WTC11 (cell line): ENCODE results near the gene ZDHHC22. TPM values are rescaled to one million over a fixed set of nuclear protein-coding genes. Genes with fewer than 3 reads are reported as not detected.

Source experiments
- ATAC-seq: fragments of 200-7000 bp; cut with Tn5 transposase; 2 replicates; pipeline ENCODE4 v1.10.0; 2021; ENCODE audit warnings: mild to moderate bottlenecking, moderate library complexity
- CTCF ChIA-PET: fragments of 300-600 bp; sonication (Branson Sonifier 250); formaldehyde crosslinking; loops from one replicate; lab custom pipeline; 2021; ENCODE audit warnings: antibody characterized with exemption; lab: Charles Lee
- POLR2A ChIA-PET: fragments of 350-600 bp; sonication (Branson Sonifier 250); formaldehyde crosslinking; loops from one replicate; lab custom pipeline; 2021; ENCODE audit warnings: antibody characterized with exemption; lab: Charles Lee
- DNase-seq: peaks from one replicate; pipeline ENCODE4 v3.0.0; 2021; ENCODE audit warnings: low spot score
- H3K27ac Mint-ChIP-seq: 2 replicates; pipeline ENCODE4 v1.8.0; 2021; ENCODE audit warnings: mixed read lengths
- H3K27me3 Mint-ChIP-seq: 2 replicates; pipeline ENCODE4 v1.8.0; 2021; ENCODE audit warnings: low read depth, mild to moderate bottlenecking, moderate library complexity, mixed read lengths
- H3K36me3 Mint-ChIP-seq: 2 replicates; pipeline ENCODE4 v1.8.0; 2021; ENCODE audit warnings: mixed read lengths
- H3K4me1 Mint-ChIP-seq: 2 replicates; pipeline ENCODE4 v1.8.0; 2022; ENCODE audit warnings: mixed read lengths
- H3K4me3 Mint-ChIP-seq: 2 replicates; pipeline ENCODE4 v1.8.0; 2021; ENCODE audit warnings: mild to moderate bottlenecking, moderate library complexity, mixed read lengths
- H3K9me3 Mint-ChIP-seq: 2 replicates; pipeline ENCODE4 v1.8.0; 2021; ENCODE audit warnings: mixed read lengths
- CBFB ChIP-seq: sonication (generic); formaldehyde crosslinking; IDR thresholded peaks from 2 replicates; pipeline ENCODE4 v1.8.1; 2022; ENCODE audit warnings: mild to moderate bottlenecking, low read depth, missing genetic modification reagents
- CREM ChIP-seq: sonication (generic); formaldehyde crosslinking; IDR thresholded peaks from 2 replicates; pipeline ENCODE4 v1.8.1; 2022; ENCODE audit warnings: mild to moderate bottlenecking, missing genetic modification reagents, moderate library complexity
- ESRRA ChIP-seq: sonication (generic); formaldehyde crosslinking; IDR thresholded peaks from 2 replicates; pipeline ENCODE4 v1.8.1; 2022; ENCODE audit warnings: mild to moderate bottlenecking, missing genetic modification reagents, borderline replicate concordance
- FOXP1 ChIP-seq: sonication (generic); formaldehyde crosslinking; IDR thresholded peaks from 2 replicates; pipeline ENCODE4 v1.8.0; 2022; ENCODE audit warnings: missing genetic modification reagents, mild to moderate bottlenecking, moderate library complexity, borderline replicate concordance
- GABPB1 ChIP-seq: sonication (generic); formaldehyde crosslinking; IDR thresholded peaks from 2 replicates; pipeline ENCODE4 v1.8.1; 2023; ENCODE audit warnings: mild to moderate bottlenecking, missing genetic modification reagents
- HMGA2 ChIP-seq: fragments of 250-450 bp; sonication (Bioruptor Pico); IDR thresholded peaks from 2 replicates; pipeline ENCODE4 v1.4.0; 2021; ENCODE audit warnings: mild to moderate bottlenecking, moderate library complexity
- JUN ChIP-seq: sonication (generic); formaldehyde crosslinking; IDR thresholded peaks from 2 replicates; pipeline ENCODE4 v1.8.0; 2023; ENCODE audit warnings: mild to moderate bottlenecking, missing genetic modification reagents
- MLX ChIP-seq: sonication (generic); formaldehyde crosslinking; IDR thresholded peaks from 2 replicates; pipeline ENCODE4 v1.8.1; 2023; ENCODE audit warnings: mild to moderate bottlenecking, missing genetic modification reagents, moderate library complexity
- MXD4 ChIP-seq: fragments of 250-450 bp; sonication (Bioruptor Pico); IDR thresholded peaks from 2 replicates; pipeline ENCODE4 v1.8.0; 2021; ENCODE audit warnings: mild to moderate bottlenecking, moderate library complexity, borderline replicate concordance
- NFATC4 ChIP-seq: fragments of 250-450 bp; sonication (Bioruptor Pico); IDR thresholded peaks from 2 replicates; pipeline ENCODE4 v1.9.0; 2021; ENCODE audit warnings: mild to moderate bottlenecking
- SP1 ChIP-seq: sonication (generic); formaldehyde crosslinking; conservative IDR thresholded peaks from 2 replicates; pipeline ENCODE4 v1.8.1; 2022; ENCODE audit warnings: missing genetic modification reagents
- TEAD1 ChIP-seq: sonication (generic); formaldehyde crosslinking; IDR thresholded peaks from 2 replicates; pipeline ENCODE4 v1.8.0; 2022; ENCODE audit warnings: mild to moderate bottlenecking, missing genetic modification reagents
- TEAD4 ChIP-seq: sonication (generic); formaldehyde crosslinking; IDR thresholded peaks from 2 replicates; pipeline ENCODE4 v1.8.0; 2022; ENCODE audit warnings: mild to moderate bottlenecking, missing genetic modification reagents
- ZNF121 ChIP-seq: sonication (generic); formaldehyde crosslinking; IDR thresholded peaks from 2 replicates; pipeline ENCODE4 v1.8.0; 2023; ENCODE audit warnings: missing genetic modification reagents
- ZNF232 ChIP-seq: sonication (generic); formaldehyde crosslinking; IDR thresholded peaks from 2 replicates; pipeline ENCODE4 v1.8.0; 2022; ENCODE audit warnings: mild to moderate bottlenecking, missing genetic modification reagents
- ZNF317 ChIP-seq: sonication (generic); formaldehyde crosslinking; IDR thresholded peaks from 2 replicates; pipeline ENCODE4 v1.8.1; 2023; ENCODE audit warnings: low read depth, mild to moderate bottlenecking, moderate library complexity, missing genetic modification reagents, borderline replicate concordance
- ZNF423 ChIP-seq: fragments of 250-450 bp; sonication (Bioruptor Pico); IDR thresholded peaks from 2 replicates; pipeline ENCODE4 v2.1.2; 2022; ENCODE audit warnings: mild to moderate bottlenecking, moderate library complexity
- ZNF425 ChIP-seq: fragments of 250-450 bp; sonication (Bioruptor Pico); conservative IDR thresholded peaks from 2 replicates; pipeline ENCODE4 v1.9.0; 2021; ENCODE audit warnings: mild to moderate bottlenecking
- ZNF532 ChIP-seq: fragments of 250-450 bp; sonication (Bioruptor Pico); IDR thresholded peaks from 2 replicates; pipeline ENCODE4 v1.9.0; 2021; ENCODE audit warnings: mild to moderate bottlenecking, borderline replicate concordance
- total RNA-seq: library from RNA; stranded (reverse); gene quantifications from 3 replicates; pipeline ENCODE4 v1.2.3, GENCODE V29; 2021
- TF ChIP-seq, protein P1 (sequence below): sonication (generic); formaldehyde crosslinking; IDR thresholded peaks from 2 replicates; pipeline ENCODE4 v1.8.0; 2023; ENCODE audit warnings: missing genetic modification reagents, mild to moderate bottlenecking, borderline replicate concordance
- TF ChIP-seq, protein P2 (sequence below): fragments of 250-450 bp; sonication (Bioruptor Pico); IDR thresholded peaks from 2 replicates; pipeline ENCODE4 v1.8.0; 2021; ENCODE audit warnings: mild to moderate bottlenecking

ZDHHC22 gene
- total RNA-seq, 1 experiment from 2014 or later = 47.7 TPM

DNA sequence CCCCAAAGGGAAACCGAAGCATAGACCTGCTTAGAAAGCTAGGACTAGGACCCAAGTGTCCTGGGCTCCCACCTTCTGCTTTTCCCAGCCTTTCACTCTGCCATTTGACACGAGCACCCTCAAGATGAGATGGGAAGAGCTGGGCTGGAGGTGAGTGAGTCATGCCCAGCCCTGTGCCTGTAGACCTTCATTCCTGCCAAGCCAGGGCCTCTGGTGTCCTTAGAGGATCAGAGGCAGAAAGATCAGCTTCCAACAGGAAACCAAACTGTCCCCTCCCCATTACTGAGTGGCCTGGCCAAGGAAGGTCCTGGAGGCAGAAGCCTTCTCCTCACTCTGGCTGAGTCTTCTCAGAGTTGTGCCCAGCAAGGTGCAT lies 43.5 kb upstream of the ZDHHC22 start (continued):
- no peak for TF ChIP-seq ZNF425
- no peak for TF ChIP-seq HMGA2 (CRISPR knock-in tag)
- TF ChIP-seq MXD4 = no peak
- TF ChIP-seq GABPB1 = no peak
- no peak for TF ChIP-seq TEAD1 (CRISPR knock-in tag)

- Mint-ChIP-seq H3K27me3 (peaks cover 9% of the 10 kb centered on the region), H3K36me3 (no peaks in the 10 kb centered on the region), H3K4me3 (no peak overlapping the region), H3K27ac (no peak overlapping the region), H3K9me3 (no peaks in the 10 kb centered on the region), H3K4me1 (peaks cover 17% of the 10 kb centered on the region)
- POLR2A ChIA-PET = no interaction called here
- no peak for TF ChIP-seq CREM (CRISPR knock-in tag)
- no peak for TF ChIP-seq NFATC4 (CRISPR knock-in tag)
- TF ChIP-seq CBFB = no peak
- TF ChIP-seq SP1 (CRISPR knock-in tag) = no peak
- TF ChIP-seq ESRRA (CRISPR knock-in tag) = no peak
- no peak for TF ChIP-seq ZNF232
- no peak for TF ChIP-seq ZNF317 (CRISPR knock-in tag)
- no peak for TF ChIP-seq TEAD4 (CRISPR knock-in tag)
- TF ChIP-seq ZNF423 = no peak
- no peak for TF ChIP-seq FOXP1 (CRISPR knock-in tag)
- TF ChIP-seq MLX = no peak
- CTCF ChIA-PET = interaction anchor here (1.1 to 3.0 kb wide), 3 partner anchors 19 to 33 kb away, joined by 3 to 9 read pairs (median 9); no protein-coding TSS in a partner anchor
- no peak for DNase-seq
- no peak for ATAC-seq
Observed at GRCh38 chr14:77184396-77185092, 43.0 kb upstream of the ZDHHC22 start.

- ATAC-seq = no peak
- TF ChIP-seq JUN (CRISPR knock-in tag) = no peak
- no peak for TF ChIP-seq NFATC4 (CRISPR knock-in tag)
- TF ChIP-seq ZNF121 (CRISPR knock-in tag) = no peak
- no peak for TF ChIP-seq TEAD4 (CRISPR knock-in tag)
- no peak for TF ChIP-seq ZNF532
- no peak for TF ChIP-seq ZNF423
- TF ChIP-seq SP1 (CRISPR knock-in tag) = no peak
- TF ChIP-seq, protein P1, sequence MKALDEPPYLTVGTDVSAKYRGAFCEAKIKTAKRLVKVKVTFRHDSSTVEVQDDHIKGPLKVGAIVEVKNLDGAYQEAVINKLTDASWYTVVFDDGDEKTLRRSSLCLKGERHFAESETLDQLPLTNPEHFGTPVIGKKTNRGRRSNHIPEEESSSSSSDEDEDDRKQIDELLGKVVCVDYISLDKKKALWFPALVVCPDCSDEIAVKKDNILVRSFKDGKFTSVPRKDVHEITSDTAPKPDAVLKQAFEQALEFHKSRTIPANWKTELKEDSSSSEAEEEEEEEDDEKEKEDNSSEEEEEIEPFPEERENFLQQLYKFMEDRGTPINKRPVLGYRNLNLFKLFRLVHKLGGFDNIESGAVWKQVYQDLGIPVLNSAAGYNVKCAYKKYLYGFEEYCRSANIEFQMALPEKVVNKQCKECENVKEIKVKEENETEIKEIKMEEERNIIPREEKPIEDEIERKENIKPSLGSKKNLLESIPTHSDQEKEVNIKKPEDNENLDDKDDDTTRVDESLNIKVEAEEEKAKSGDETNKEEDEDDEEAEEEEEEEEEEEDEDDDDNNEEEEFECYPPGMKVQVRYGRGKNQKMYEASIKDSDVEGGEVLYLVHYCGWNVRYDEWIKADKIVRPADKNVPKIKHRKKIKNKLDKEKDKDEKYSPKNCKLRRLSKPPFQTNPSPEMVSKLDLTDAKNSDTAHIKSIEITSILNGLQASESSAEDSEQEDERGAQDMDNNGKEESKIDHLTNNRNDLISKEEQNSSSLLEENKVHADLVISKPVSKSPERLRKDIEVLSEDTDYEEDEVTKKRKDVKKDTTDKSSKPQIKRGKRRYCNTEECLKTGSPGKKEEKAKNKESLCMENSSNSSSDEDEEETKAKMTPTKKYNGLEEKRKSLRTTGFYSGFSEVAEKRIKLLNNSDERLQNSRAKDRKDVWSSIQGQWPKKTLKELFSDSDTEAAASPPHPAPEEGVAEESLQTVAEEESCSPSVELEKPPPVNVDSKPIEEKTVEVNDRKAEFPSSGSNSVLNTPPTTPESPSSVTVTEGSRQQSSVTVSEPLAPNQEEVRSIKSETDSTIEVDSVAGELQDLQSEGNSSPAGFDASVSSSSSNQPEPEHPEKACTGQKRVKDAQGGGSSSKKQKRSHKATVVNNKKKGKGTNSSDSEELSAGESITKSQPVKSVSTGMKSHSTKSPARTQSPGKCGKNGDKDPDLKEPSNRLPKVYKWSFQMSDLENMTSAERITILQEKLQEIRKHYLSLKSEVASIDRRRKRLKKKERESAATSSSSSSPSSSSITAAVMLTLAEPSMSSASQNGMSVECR (CRISPR knock-in tag) = no peak
- TF ChIP-seq, protein P2, sequence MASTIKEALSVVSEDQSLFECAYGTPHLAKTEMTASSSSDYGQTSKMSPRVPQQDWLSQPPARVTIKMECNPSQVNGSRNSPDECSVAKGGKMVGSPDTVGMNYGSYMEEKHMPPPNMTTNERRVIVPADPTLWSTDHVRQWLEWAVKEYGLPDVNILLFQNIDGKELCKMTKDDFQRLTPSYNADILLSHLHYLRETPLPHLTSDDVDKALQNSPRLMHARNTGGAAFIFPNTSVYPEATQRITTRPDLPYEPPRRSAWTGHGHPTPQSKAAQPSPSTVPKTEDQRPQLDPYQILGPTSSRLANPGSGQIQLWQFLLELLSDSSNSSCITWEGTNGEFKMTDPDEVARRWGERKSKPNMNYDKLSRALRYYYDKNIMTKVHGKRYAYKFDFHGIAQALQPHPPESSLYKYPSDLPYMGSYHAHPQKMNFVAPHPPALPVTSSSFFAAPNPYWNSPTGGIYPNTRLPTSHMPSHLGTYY (CRISPR knock-in tag) = no peak
- TF ChIP-seq, all 79 proteins: peak for 0
- no peak for DNase-seq
- H3K4me1 Mint-ChIP-seq = peaks cover 13% of the 10 kb centered on the region
- no peaks in the 10 kb centered on the region for H3K36me3 Mint-ChIP-seq
- H3K4me3 Mint-ChIP-seq = no peak overlapping the region
- ChIA-PET POLR2A (no interaction called here), CTCF (interaction anchor here (1.8 to 3.0 kb wide), 2 partner anchors 29 to 33 kb away, joined by 9 read pairs; no protein-coding TSS in a partner anchor)
- no peaks in the 10 kb centered on the region for H3K9me3 Mint-ChIP-seq
- H3K27ac Mint-ChIP-seq = no peak overlapping the region
- peaks cover 9% of the 10 kb centered on the region for H3K27me3 Mint-ChIP-seq
Observed at GRCh38 chr14:77183896-77184295, 42.3 kb upstream of the ZDHHC22 start.
